Muscle layer of colon (tissue), 2 donors: ENCODE measurements around the gene CSKMT.
"Not testable (repeated sequence)": the region's sequence is repeated elsewhere in the genome, so short reads cannot be mapped to it uniquely, and the experiment has no call there.

Source experiments
- H3K27ac ChIP-seq: one replicate; pipeline ENCODE4 v1.7.0; 2013; ENCODE audit warnings: low read depth, mild to moderate bottlenecking, low read length, moderate library complexity
- H3K27me3 ChIP-seq, 2 donors: one replicate each; pipeline ENCODE4 v1.7.0; 2013; ENCODE audit warnings: low read length in 2 of 2, mild to moderate bottlenecking in 2 of 2; ENCODE audit not compliant: insufficient read depth in 2 of 2, control insufficient read depth in 1 of 2
- H3K36me3 ChIP-seq: one replicate; pipeline ENCODE4 v1.7.0; 2013; ENCODE audit warnings: mild to moderate bottlenecking, low read length; ENCODE audit not compliant: insufficient read depth
- H3K4me1 ChIP-seq: one replicate; pipeline ENCODE4 v1.7.0; 2013; ENCODE audit warnings: mild to moderate bottlenecking, low read length; ENCODE audit not compliant: insufficient read depth
- H3K4me3 ChIP-seq, 2 donors: one replicate each; pipeline ENCODE4 v1.7.0; 2013; ENCODE audit warnings: low read length in 2 of 2, low read depth in 1 of 2, mild to moderate bottlenecking in 1 of 2, moderate library complexity in 1 of 2
- H3K9ac ChIP-seq: one replicate; pipeline ENCODE4 v1.7.0; 2013; ENCODE audit warnings: low read length
- H3K9me3 ChIP-seq: one replicate; pipeline ENCODE4 v1.7.0; 2013; ENCODE audit warnings: mild to moderate bottlenecking, low read length
- donor health status: abdominal sarcoma.
- donor health status: Adenocarcinoma of cecum.

The CSKMT gene

DNA sequence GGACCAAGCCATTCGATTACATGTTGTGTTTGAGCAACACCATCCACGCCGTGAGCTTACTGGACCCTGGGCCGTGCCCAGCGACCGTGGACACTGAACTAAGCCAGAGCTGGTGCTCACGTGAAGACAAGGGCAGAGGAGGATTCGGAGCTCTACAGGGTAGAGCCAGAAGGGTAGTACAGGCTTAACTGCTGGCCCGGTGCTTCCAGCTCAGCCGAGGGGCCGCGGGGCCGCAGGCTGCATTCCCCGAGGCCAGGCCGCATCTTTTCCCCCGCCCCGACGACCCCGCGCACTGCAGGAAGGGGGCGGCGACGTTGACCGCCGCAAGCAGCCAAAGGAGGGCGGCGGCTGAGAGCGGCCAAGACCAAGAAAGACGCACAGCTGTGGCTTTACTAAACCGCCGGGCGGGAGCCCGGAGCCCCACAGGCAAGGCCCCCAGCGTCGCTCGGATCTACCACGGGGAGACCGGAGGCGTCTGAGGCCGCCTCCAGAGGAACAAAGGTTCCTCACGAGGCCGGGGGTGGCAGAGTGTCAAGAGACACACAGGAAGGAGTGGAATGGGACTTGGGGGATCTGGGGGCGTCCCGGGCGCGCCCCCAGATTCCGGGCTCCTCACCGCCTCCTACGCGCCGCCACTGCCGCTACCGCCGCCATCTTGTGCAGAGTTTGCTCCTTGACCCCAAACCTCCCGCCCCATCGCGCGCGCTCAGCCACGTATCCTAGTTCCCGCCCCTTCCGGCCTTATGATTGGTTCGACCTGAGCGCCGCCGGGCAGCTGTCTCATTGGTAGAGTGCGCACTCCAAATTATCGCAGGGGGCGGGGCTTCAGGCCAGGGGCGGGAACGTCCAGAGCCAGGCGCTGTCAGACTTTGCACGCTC lies 18.9 kb upstream of the CSKMT start, which contains the start of gene GANAB:
GANAB (minus strand) TSS at position 668 of the 879 bp plus-strand sequence; CDS start at position 654, 14 bp downstream.
- Histone ChIP-seq H3K36me3 (peaks cover 32% of the 10 kb centered on the region), H3K27ac (peak within 1 kb of the TSS; percentile 66), H3K4me1 (peaks cover 18% of the 10 kb centered on the region), H3K4me3 (peak within 1 kb of the TSS; percentile 71 to 80), H3K27me3 (no peaks in the 10 kb centered on the region), H3K9ac (peak within 1 kb of the TSS; percentile 62), H3K9me3 (no peaks in the 10 kb centered on the region)

DNA sequence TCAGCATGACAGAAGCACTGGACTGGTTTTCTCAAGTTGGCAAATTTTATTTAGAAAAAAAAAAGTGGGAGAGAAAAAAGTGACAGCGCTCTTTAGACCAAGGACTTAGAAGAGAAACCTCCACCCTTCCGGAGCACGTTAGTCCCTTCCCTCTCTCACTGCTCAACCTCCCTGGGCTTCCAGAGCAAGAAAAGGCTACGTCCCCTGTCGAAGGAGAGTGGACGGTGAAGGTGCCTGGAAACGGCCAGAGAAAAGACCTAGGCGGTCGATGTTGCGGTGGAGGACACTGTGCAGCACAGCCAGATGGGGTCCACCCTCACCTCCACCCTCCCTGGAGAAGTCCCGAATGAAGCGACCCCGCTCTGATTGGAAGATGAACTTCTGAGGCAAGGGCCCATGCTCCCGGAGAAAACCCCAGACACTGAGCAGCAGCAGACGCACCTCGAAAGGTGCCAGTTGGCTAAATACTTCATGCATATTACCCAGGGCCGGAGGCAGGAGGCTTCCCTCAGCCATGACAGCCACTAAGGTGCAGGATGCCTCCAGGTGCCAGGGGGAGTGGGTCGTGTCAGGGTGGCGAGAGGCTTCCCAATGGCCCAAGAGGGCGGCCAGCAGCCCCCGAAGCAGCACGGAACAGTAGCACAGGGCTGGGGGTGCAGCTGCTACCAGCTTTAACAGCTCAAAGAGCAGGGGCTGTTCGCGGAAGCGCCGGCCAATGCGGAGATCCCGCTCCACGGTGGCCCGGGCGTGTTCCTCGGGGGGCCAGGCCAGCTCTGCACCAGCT lies 18.1 kb upstream of the CSKMT start:
- Histone ChIP-seq H3K27ac (peak overlapping the region; percentile 66), H3K27me3 (no peaks in the 10 kb centered on the region), H3K9me3 (no peaks in the 10 kb centered on the region), H3K4me3 (peak overlapping the region in 1 of 2 donors; percentile 41), H3K9ac (no peak overlapping the region), H3K36me3 (peaks cover 32% of the 10 kb centered on the region), H3K4me1 (peaks cover 26% of the 10 kb centered on the region)

DNA sequence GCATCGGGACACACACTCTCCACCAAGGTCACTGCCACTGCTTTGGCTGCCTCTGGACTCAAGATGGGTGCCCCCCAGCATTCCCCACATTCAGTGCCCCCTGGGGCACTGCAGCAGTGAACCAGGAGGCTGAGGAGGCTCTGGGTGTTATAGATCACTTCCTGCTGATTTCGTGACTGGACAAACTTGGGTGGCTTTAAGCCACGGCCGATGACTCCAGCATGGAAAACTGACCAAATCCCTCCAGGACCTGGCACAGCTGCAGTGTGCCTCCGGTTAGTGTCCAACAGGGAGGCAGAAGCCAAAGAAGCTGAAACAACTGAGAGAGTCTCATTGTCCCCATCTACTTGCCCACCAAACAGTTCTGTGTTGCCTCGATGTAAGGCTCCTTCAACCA lies 17.5 kb upstream of the CSKMT start:
- peaks cover 31% of the 10 kb centered on the region for H3K4me1 ChIP-seq
- H3K9ac ChIP-seq = no peak overlapping the region
- no peaks in the 10 kb centered on the region for H3K27me3 ChIP-seq
- H3K36me3 ChIP-seq = peaks cover 32% of the 10 kb centered on the region
- no peaks in the 10 kb centered on the region for H3K9me3 ChIP-seq
- no peak overlapping the region for H3K27ac ChIP-seq
- no peak overlapping the region for H3K4me3 ChIP-seq

DNA sequence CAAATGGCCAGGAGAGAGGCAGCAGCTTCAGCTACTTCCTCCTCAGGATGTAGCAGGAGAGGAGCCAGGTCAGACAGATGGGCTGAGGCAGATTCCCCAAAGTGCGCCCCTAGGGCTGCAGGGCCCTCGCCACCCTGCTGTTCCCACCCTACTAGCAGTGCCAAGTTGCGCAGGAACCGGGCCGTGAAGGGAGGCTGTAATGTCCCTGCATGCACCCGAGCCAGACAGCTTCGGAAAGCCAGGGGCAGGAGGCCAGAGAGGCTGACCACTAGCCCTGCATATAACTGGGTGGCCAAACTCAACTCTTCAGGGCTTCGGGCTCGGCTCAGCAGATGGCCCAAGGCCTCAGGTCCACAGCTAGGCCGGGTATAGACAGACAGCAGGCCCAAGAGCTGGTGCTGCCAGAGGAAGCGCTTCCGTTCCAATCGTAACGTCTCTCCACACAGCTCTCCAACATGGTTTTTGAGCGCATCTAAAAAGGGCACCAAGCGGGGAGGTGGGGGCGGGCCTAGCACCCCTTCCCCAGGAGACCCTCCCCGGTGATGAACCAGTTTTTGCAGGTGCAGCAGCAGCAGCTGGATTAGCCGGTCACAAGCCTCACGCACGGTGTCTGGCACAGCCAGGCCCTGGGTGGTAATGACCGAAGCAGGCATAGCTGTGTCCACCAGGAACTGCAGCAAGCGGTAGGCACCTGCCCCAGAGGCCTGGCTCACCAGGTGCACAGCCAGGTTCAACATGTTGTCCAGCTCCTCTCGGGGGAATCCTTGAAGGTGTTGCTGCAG lies 16.7 kb upstream of the CSKMT start:
- Histone ChIP-seq H3K4me1 (peaks cover 32% of the 10 kb centered on the region), H3K9ac (no peak overlapping the region), H3K27me3 (no peaks in the 10 kb centered on the region), H3K27ac (no peak overlapping the region), H3K36me3 (peaks cover 27% of the 10 kb centered on the region), H3K9me3 (no peaks in the 10 kb centered on the region), H3K4me3 (no peak overlapping the region)

DNA sequence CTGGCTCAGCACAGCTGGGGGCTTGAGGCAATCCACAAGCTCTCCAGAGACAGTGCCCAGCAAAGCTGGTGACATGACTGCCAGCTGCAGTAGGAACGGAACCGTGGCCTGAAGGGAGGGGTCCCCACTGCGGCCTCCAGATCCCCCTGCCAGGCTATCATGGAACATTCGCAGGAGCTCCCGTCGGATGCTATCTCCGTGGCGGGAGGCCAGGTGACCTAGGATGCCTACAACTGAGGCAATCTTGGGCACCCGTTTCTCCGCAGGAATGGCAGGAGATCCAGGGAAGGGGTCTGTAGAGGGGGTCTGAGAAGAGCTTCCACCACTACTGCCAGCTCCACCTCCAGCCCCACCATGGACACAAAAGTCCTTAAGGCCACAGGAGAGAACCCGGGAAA lies 16.1 kb upstream of the CSKMT start:
- H3K4me3 ChIP-seq = no peak overlapping the region
- peaks cover 32% of the 10 kb centered on the region for H3K4me1 ChIP-seq
- H3K9me3 ChIP-seq = no peaks in the 10 kb centered on the region
- H3K27me3 ChIP-seq = no peaks in the 10 kb centered on the region
- H3K9ac ChIP-seq = no peak overlapping the region
- peaks cover 27% of the 10 kb centered on the region for H3K36me3 ChIP-seq
- no peak overlapping the region for H3K27ac ChIP-seq

DNA sequence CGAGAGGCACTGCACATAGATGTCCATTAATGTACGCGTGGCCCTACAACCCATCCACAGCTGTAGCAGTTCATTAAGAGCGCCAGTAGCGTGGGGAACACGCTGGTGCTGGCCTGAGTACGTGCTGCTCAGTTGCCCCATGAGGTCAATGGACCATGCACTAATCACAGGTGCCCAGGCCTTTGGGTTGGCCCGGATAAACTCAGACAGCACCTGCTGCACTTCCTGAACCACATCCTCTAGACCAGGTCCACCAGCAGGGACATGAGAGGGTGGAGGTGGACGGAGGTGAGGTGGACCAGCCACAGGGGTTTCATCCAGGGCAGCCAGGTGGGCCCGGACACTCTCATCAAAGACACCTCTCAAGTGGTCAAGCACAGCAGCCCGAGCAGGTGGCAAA lies 15.6 kb upstream of the CSKMT start:
- H3K9ac ChIP-seq = no peak overlapping the region
- H3K4me3 ChIP-seq = no peak overlapping the region
- no peaks in the 10 kb centered on the region for H3K9me3 ChIP-seq
- H3K27me3 ChIP-seq = no peaks in the 10 kb centered on the region
- H3K4me1 ChIP-seq = peaks cover 32% of the 10 kb centered on the region
- no peak overlapping the region for H3K27ac ChIP-seq
- peaks cover 23% of the 10 kb centered on the region for H3K36me3 ChIP-seq

DNA sequence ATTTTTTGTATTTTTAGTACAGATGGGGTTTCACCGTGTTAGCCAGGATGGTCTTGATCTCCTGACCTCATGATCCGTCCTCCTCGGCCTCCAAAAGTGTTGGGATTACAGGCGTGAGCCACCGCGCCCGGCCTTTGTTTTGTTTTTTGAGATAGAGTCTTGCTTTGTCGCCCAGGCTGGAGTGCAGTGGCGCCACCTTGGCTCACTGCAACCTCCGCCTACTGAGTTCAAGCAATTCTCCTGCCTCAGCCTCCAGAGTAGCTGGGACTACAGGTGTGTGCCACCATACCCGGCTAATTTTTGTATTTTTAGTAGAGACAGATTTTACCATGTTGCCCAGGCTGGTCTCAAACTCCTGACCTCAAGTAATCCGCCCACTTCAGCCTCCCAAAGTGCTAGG lies 14.8 kb upstream of the CSKMT start:
- peaks cover 22% of the 10 kb centered on the region for H3K36me3 ChIP-seq
- not testable (repeated sequence) for H3K9me3 ChIP-seq, H3K27ac ChIP-seq, H3K9ac ChIP-seq, H3K27me3 ChIP-seq, H3K4me3 ChIP-seq
- H3K4me1 ChIP-seq = peaks cover 28% of the 10 kb centered on the region

DNA sequence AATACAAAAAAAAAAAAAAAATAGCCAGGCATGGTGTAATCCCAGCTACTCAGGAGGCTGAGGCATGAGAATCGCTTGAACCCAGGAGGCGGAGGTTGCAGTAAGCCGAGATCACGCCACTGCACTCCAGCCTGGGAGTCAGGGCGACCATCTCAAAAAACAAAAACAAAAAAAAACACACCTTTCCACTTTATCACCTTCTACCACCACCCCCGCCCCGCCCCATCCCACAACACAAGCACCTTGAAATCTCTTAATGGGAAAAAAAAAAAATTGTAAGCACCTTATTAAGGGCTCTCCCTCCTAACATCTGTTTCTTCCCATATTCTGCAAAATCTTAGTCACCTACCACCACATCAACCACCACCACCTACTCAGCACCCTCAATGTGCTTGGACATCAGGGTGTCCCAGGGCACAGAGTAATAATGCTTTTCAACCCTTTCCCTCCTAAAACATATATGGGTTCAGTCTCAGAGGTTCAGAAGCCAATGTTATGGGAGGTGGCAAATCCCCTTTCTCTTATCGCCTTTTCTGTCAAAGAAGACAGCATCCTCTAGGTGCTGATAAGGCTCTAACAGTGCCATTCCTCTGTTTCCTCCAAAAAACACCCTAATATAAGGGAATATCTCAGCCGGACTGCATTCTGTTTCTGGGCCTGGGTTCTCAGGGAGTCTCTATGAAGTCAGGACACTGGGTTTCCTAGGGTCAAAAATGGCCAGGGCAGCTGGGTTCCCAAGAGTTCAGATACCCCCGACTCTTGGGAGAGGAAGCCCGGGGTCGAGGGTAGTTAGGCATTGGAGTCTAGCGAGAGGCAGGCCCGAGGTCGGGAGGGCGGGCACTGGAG lies 12.7 kb upstream of the CSKMT start:
- H3K9me3 ChIP-seq = no peaks in the 10 kb centered on the region
- peak overlapping the region; percentile 99 for H3K9ac ChIP-seq
- H3K27ac ChIP-seq = peak overlapping the region; percentile 84
- H3K4me3 ChIP-seq = peak overlapping the region; percentile 55 to 84
- peaks cover 21% of the 10 kb centered on the region for H3K36me3 ChIP-seq
- H3K4me1 ChIP-seq = peaks cover 14% of the 10 kb centered on the region
- H3K27me3 ChIP-seq = no peaks in the 10 kb centered on the region

DNA sequence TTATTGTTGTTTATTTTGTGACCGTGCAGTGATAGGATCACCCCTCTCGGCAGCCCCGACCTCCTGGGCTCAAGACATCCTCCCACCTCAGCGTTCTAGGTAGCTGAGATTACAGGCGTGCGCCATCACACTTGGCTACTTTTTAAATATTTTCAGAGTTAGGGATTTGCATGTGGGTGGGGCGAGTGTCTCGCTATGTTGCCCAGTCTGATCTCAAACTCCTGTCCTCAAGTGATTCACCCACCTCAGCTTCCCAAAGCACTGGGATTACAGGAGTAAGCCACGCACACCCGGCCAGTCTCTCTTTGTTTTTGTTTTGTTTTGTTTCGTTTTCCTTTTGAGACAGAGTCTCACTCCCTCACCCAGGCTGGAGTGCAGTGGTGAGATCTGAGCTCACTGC lies 10.8 kb upstream of the CSKMT start:
- peaks cover 14% of the 10 kb centered on the region for H3K4me1 ChIP-seq
- H3K36me3 ChIP-seq = peaks cover 2% of the 10 kb centered on the region
- H3K27me3 ChIP-seq = no peaks in the 10 kb centered on the region
- no peak overlapping the region for H3K27ac ChIP-seq
- no peak overlapping the region for H3K9ac ChIP-seq
- no peak overlapping the region for H3K4me3 ChIP-seq
- H3K9me3 ChIP-seq = no peaks in the 10 kb centered on the region

DNA sequence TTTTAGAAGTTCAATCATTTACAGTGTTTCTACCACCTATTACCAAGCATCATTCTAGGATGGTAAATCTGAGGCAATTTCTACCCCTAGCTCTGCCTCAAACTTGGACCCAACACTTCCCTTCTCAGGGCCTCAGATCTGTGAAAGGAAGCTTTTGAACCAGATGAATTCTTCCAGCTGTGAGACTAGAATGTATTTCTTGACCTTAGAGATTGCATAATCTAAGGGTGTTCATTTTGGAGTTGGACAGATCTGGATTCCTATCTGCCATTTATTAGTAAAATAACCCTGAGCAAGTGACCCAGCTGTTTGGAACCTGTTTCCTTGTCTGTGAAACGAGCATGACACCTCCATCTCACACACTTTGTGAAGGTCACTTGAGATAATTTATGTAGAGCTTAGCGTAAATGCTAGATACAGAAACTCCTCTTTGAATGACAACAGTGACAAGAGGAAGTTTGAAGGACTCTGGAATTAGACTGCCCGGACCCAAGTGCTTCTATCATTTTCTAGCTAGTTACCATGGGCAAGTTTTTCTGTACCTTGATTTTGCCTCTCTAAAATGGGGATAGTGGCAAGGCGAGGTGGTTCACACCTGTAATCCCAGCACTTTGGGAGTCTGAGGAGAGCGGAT lies 8.2 kb upstream of the CSKMT start:
- Histone ChIP-seq H3K9ac (no peak overlapping the region), H3K36me3 (no peaks in the 10 kb centered on the region), H3K27me3 (no peaks in the 10 kb centered on the region), H3K4me3 (no peak overlapping the region), H3K9me3 (no peaks in the 10 kb centered on the region), H3K27ac (no peak overlapping the region), H3K4me1 (peaks cover 8% of the 10 kb centered on the region)
